ENCODE data around the gene KNDC1. TPM values are rescaled to one million over a fixed set of nuclear protein-coding genes. Genes with fewer than 3 reads are reported as not detected.
A peak's percentile ranks its signal among the peaks of the same experiment; 100 is the strongest.

Gene KNDC1
- total and polyA plus RNA-seq, 2 of the 4 experiments (the other 2 are of a cell fraction) = 0.18 to 1.1 TPM

DNA sequence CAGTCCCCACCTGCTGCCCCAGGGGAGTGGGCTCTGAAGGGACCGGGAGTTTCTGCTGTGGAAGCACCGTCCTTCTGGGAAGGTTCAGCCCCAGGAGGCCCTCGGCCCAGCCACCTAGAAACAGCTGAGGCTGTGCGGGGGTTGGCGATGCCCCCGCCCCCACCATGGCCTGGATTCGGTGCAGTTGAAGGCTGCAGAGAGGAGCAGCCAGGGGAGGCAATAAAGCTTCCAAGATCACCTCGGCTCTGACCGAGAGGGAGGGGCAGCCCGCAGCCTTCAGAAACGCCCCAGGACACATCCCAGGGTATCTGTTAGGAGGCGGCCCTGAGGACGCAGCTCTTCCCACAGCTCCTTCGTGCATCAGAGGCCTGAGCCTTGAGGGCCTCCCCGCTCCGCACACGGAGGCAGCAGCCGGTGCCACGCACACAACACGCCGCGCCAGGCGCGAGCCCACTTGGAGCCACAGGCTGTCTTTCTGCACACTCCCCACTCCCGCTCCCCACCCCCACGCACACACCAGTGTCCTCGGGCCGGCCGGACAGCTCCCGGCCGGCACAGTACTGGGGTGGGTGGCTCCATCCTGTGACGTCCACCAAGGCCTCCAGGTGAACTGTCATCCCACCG lies 1.6 kb downstream of the KNDC1 start:
- H2AK9ac ChIP-seq (replicated peaks; ENCODE audit: low read depth, low read length, poor library complexity) = no peak overlapping the region
- no peak overlapping the region for H2BK15ac ChIP-seq (ENCODE audit: low read depth, low read length)
- no peak overlapping the region for H3K4ac ChIP-seq (ENCODE audit: low read depth, low read length)
- BruUV-seq (replicated peaks) = no TSS peak
- H3K4me1 ChIP-seq (ENCODE audit: control insufficient read depth, insufficient read depth, low read length) = peaks cover 15% of the 10 kb centered on the region; the same call in 1 of the 2 replicates
- TF ChIP-seq NFE2L2 (IDR thresholded peaks at IDR 0.05; ENCODE audit: low read depth, low read length) (no peak), BHLHE40 (IDR thresholded peaks at IDR 0.05; ENCODE audit: low read depth, low read length) (no peak), MAFK (IDR thresholded peaks at IDR 0.05; ENCODE audit: low read depth, low read length) (no peak), POLR2A (IDR thresholded peaks at IDR 0.05; ENCODE audit: low read depth, low read length) (no peak), RCOR1 (IDR thresholded peaks at IDR 0.05; ENCODE audit: insufficient replicate concordance, low read length) (no peak), MXI1 (IDR thresholded peaks at IDR 0.05; ENCODE audit: borderline replicate concordance, low read depth, low read length) (no peak), MAZ (IDR thresholded peaks at IDR 0.05; ENCODE audit: borderline replicate concordance, low read depth, low read length) (no peak), RFX5 (IDR thresholded peaks at IDR 0.05; ENCODE audit: low read depth, low read length) (no peak), CEBPB (IDR thresholded peaks at IDR 0.05; ENCODE audit: low read depth, low read length) (no peak)
- TF ChIP-seq, protein P1, sequence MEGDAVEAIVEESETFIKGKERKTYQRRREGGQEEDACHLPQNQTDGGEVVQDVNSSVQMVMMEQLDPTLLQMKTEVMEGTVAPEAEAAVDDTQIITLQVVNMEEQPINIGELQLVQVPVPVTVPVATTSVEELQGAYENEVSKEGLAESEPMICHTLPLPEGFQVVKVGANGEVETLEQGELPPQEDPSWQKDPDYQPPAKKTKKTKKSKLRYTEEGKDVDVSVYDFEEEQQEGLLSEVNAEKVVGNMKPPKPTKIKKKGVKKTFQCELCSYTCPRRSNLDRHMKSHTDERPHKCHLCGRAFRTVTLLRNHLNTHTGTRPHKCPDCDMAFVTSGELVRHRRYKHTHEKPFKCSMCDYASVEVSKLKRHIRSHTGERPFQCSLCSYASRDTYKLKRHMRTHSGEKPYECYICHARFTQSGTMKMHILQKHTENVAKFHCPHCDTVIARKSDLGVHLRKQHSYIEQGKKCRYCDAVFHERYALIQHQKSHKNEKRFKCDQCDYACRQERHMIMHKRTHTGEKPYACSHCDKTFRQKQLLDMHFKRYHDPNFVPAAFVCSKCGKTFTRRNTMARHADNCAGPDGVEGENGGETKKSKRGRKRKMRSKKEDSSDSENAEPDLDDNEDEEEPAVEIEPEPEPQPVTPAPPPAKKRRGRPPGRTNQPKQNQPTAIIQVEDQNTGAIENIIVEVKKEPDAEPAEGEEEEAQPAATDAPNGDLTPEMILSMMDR (conservative IDR thresholded peaks at IDR 0.05; ENCODE audit: low read depth, low read length) = no peak
- TF ChIP-seq, protein P2, sequence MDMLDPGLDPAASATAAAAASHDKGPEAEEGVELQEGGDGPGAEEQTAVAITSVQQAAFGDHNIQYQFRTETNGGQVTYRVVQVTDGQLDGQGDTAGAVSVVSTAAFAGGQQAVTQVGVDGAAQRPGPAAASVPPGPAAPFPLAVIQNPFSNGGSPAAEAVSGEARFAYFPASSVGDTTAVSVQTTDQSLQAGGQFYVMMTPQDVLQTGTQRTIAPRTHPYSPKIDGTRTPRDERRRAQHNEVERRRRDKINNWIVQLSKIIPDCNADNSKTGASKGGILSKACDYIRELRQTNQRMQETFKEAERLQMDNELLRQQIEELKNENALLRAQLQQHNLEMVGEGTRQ (IDR thresholded peaks at IDR 0.05; ENCODE audit: low read depth, low read length) = no peak
- TF ChIP-seq, protein P3, sequence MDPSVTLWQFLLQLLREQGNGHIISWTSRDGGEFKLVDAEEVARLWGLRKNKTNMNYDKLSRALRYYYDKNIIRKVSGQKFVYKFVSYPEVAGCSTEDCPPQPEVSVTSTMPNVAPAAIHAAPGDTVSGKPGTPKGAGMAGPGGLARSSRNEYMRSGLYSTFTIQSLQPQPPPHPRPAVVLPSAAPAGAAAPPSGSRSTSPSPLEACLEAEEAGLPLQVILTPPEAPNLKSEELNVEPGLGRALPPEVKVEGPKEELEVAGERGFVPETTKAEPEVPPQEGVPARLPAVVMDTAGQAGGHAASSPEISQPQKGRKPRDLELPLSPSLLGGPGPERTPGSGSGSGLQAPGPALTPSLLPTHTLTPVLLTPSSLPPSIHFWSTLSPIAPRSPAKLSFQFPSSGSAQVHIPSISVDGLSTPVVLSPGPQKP (IDR thresholded peaks at IDR 0.05; ENCODE audit: borderline replicate concordance, low read depth, low read length) = no peak
- H3K14ac ChIP-seq (replicated peaks; ENCODE audit: low read depth, low read length) = no peak overlapping the region
- H3K4me3 ChIP-seq (ENCODE audit: insufficient read depth, low read depth, low read length) = peak overlapping the region; percentile 76; the same call in 1 of the 2 replicates
- CTCF ChIA-PET = interaction anchor here (0.6 kb wide), 1 partner anchor 9 kb away, joined by 4 read pairs; no protein-coding TSS in a partner anchor
- H2BK5ac ChIP-seq (ENCODE audit: low read depth, low read length, poor library complexity, severe bottlenecking) = no peak overlapping the region
- no peak overlapping the region for H2BK120ac ChIP-seq (ENCODE audit: low read depth, low read length)
- no peak overlapping the region for H3K23ac ChIP-seq (ENCODE audit: low read depth, low read length)
- intact Hi-C loops (cut with micrococcal nuclease) = loop anchor here (2.0 kb wide), 1 partner anchor 147 kb away; the partner anchor contains the start of genes TUBGCP2 and ZNF511
- H3K79me1 ChIP-seq (ENCODE audit: low read depth in 1 of 2, low read length in 2 of 2) = no peaks in the 10 kb centered on the region
- POLR2A ChIA-PET (ENCODE audit: unreplicated experiment) = no interaction called here
- no peak overlapping the region for H3K9ac ChIP-seq (ENCODE audit: low read depth, low read length)
- H4K8ac ChIP-seq (ENCODE audit: low read depth in 2 of 2, low read length in 2 of 2) = no peak overlapping the region
- no peaks in the 10 kb centered on the region; the same call in 1 of the 2 replicates for H3K9me1 ChIP-seq (ENCODE audit: insufficient read depth, low read length)
- no peak overlapping the region for H4K5ac ChIP-seq (ENCODE audit: low read depth, low read length)
- no peaks in the 10 kb centered on the region for H4K20me1 ChIP-seq (ENCODE audit: insufficient read depth, low read length)
- WGBS, 2 experiments (ENCODE audit: extremely low coverage in 2 of 2, insufficient read length in 1 of 2) = 13% methylated on average over 6 of the region's 33 CpGs; no CpG with 5 or more reads in 1 of the 2 experiments
- dilution Hi-C loops (cut with HindIII; ENCODE audit: low sequenced_read_pairs, unreplicated experiment) = no loop called here
- no peak overlapping the region for H4K91ac ChIP-seq (ENCODE audit: insufficient read depth, low read depth, low read length)
- H3K36me3 ChIP-seq (ENCODE audit: control insufficient read depth, insufficient read depth, low read length) = peaks cover 3% of the 10 kb centered on the region
- peak overlapping the region; percentile 87 for H2AFZ ChIP-seq (replicated peaks; ENCODE audit: low read length, poor library complexity)
- H3K56ac ChIP-seq (ENCODE audit: extremely low read depth, insufficient read depth, low read length) = no peak overlapping the region
- H3K27me3 ChIP-seq (ENCODE audit: control insufficient read depth, insufficient read depth, low read length) = no peaks in the 10 kb centered on the region
- no peak overlapping the region for H3K18ac ChIP-seq (ENCODE audit: low read depth, low read length)
- H3K27ac ChIP-seq (ENCODE audit: insufficient read depth, low read length) = no peak overlapping the region
- peak overlapping the region; percentile 81; the same call in 1 of the 2 replicates for H3K4me2 ChIP-seq (ENCODE audit: low read depth, low read length)
- no peak overlapping the region for H2BK20ac ChIP-seq (ENCODE audit: low read depth, low read length)
- in situ Hi-C loops (cut with MboI; ENCODE audit: low sequenced_read_pairs) = no loop called here
- DNase-seq = no peak
- H3K9me3 ChIP-seq (ENCODE audit: control insufficient read depth, insufficient read depth, low read length) = no peaks in the 10 kb centered on the region
- no peak overlapping the region for H2AK5ac ChIP-seq (ENCODE audit: low read depth, low read length)
- no peak for ATAC-seq (ENCODE audit: low read depth)
